T-cell (primary cell): ENCODE results near the gene DPYD. TPM values are rescaled to one million over a fixed set of nuclear protein-coding genes. Genes with fewer than 3 reads are reported as not detected.

Experiments used
- ATAC-seq, 4 experiments: fragments of 200-7000 bp in 3 of 4; fragments of 150-1000 bp in 1 of 4; cut with Tn5 transposase; replicated peaks in 1 of 4; 1 replicate in 3 of 4; 2 replicates in 1 of 4; pipeline ENCODE4 v1.10.0; 2021; ENCODE audit warnings: moderate library complexity in 3 of 4, mild to moderate bottlenecking in 2 of 4, moderate number of reproducible peaks in 1 of 4
- CTCF ChIA-PET, 2 donors: fragments of 300-600 bp; sonication (Branson Sonifier 250); formaldehyde crosslinking; loops; one replicate each; lab custom pipeline; 2022; ENCODE audit warnings: antibody characterized with exemption in 2 of 2; lab: Charles Lee
- POLR2A ChIA-PET, 2 donors: fragments of 300-600 bp; sonication (Branson Sonifier 250); formaldehyde crosslinking; loops; one replicate each; lab custom pipeline; 2022; ENCODE audit warnings: antibody characterized with exemption in 2 of 2; lab: Charles Lee
- DNase-seq, 35 experiments: peaks; one replicate each; pipeline versions ENCODE4 v3.0.0 to v3.0.0-alpha.2; 2013 to 2023
- H3K27ac ChIP-seq: one replicate; pipeline ENCODE4 v1.5.1; 2013; ENCODE audit warnings: low read length
- H3K27me3 ChIP-seq, 2 experiments: replicated peaks in 1 of 2; 1 replicate in 1 of 2; 2 replicates in 1 of 2; pipeline versions ENCODE4 v1.6.1 to v1.7.0; 2013; ENCODE audit warnings: low read length in 1 of 2, mixed read lengths in 1 of 2; ENCODE audit not compliant: control insufficient read depth in 2 of 2, insufficient read depth in 2 of 2; ENCODE audit errors: extremely low read depth in 1 of 2
- H3K36me3 ChIP-seq, 2 donors: 1 replicate in 1 of 2; 2 replicates in 1 of 2; pipeline versions ENCODE4 v1.6.1 to v1.7.0; 2013; ENCODE audit warnings: low read length in 1 of 2; ENCODE audit not compliant: control insufficient read depth in 2 of 2, insufficient read depth in 1 of 2; ENCODE audit errors: extremely low read depth in 1 of 2
- H3K4me1 ChIP-seq, 2 experiments: 1 replicate in 1 of 2; 2 replicates in 1 of 2; pipeline versions ENCODE4 v1.6.1 to v1.7.0; 2013; ENCODE audit warnings: low read length in 2 of 2, mixed read lengths in 1 of 2; ENCODE audit not compliant: insufficient read depth in 2 of 2, control insufficient read depth in 1 of 2; ENCODE audit errors: extremely low read depth in 1 of 2
- H3K4me3 ChIP-seq, 2 donors: 1 replicate in 1 of 2; 2 replicates in 1 of 2; pipeline versions ENCODE4 v1.5.1 to v1.7.0; 2013; ENCODE audit warnings: mild to moderate bottlenecking in 2 of 2, low read length in 1 of 2, moderate library complexity in 1 of 2; ENCODE audit not compliant: control insufficient read depth in 1 of 2; ENCODE audit errors: extremely low read depth in 1 of 2
- H3K9me3 ChIP-seq: 2 replicates; pipeline ENCODE4 v1.7.0; 2013
- H3K27ac Mint-ChIP-seq, 2 donors: one replicate each; pipeline ENCODE4 v1.8.0; 2020 to 2021; ENCODE audit warnings: mild to moderate bottlenecking in 2 of 2, mixed read lengths in 2 of 2
- H3K27me3 Mint-ChIP-seq, 2 donors: one replicate each; pipeline ENCODE4 v1.8.0; 2021 to 2022; ENCODE audit warnings: mixed read lengths in 2 of 2
- H3K36me3 Mint-ChIP-seq: one replicate; pipeline ENCODE4 v1.8.0; 2021; ENCODE audit warnings: mixed read lengths
- H3K4me1 Mint-ChIP-seq, 3 donors: one replicate each; pipeline ENCODE4 v1.8.0; 2020 to 2022; ENCODE audit warnings: mixed read lengths in 3 of 3, mild to moderate bottlenecking in 1 of 3
- H3K4me3 Mint-ChIP-seq, 3 donors: one replicate each; pipeline ENCODE4 v1.8.0; 2020 to 2022; ENCODE audit warnings: mild to moderate bottlenecking in 3 of 3, mixed read lengths in 3 of 3, moderate library complexity in 3 of 3
- H3K9me3 Mint-ChIP-seq, 3 donors: one replicate each; pipeline ENCODE4 v1.8.0; 2020 to 2022; ENCODE audit warnings: mixed read lengths in 3 of 3
- WGBS: methylation state at CpG from one replicate; pipeline ENCODE4 v1.1.5; 2013; ENCODE audit warnings: missing lambda C conversion rate; ENCODE audit not compliant: insufficient coverage; 5-methylcytosine and 5-hydroxymethylcytosine counted together
- total RNA-seq, 35 experiments: library from RNA in 6 of 35; stranded (reverse) in 6 of 35; fragments of 120-200 nt in 1 of 35; gene quantifications; one replicate each; pipeline versions ENCODE4 v1.2.1 to v1.2.4 and lab custom pipeline; 2013 to 2026

Gene DPYD
- total RNA-seq, 5 donors from 2014 or later (not counting 1 experiment from before 2014, with no cell fraction given), result 39.1 to 74.1 (median 47.8) TPM

DNA sequence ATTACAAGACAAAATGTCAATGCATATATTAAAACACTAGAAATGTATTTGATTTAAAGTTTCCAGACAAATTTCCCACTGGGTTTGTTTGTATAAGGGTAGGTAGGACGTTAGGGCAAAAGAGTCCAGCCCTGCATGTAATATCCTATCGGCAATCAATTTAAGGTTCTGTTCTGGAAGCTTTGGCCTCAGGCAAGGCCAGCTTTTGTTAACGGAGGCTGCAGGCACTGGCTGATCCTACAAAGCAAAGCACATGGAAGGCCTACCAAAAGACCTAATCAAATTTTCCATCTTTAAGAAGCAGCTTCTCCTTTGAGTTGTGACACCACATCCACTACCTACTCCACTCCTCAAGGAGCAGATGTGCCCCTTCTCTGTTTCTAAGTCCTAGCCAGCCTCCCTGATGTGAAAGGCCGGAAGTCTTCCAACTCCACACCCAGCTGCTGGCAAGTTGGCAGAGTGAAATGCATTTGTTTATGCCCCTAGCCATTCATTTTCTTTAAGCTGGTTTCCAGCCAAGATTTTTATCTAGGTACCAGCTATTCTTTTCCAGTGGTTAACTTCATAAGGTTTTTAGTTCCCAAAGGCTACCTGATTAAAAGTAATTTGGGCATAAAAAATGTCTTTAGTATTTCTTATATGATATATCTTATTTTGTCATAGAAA is 746.7 kb downstream of the DPYD start:
- no peaks in the 10 kb centered on the region for H3K4me1 Mint-ChIP-seq
- no peak overlapping the region for H3K4me3 ChIP-seq
- no peak for ATAC-seq

DNA sequence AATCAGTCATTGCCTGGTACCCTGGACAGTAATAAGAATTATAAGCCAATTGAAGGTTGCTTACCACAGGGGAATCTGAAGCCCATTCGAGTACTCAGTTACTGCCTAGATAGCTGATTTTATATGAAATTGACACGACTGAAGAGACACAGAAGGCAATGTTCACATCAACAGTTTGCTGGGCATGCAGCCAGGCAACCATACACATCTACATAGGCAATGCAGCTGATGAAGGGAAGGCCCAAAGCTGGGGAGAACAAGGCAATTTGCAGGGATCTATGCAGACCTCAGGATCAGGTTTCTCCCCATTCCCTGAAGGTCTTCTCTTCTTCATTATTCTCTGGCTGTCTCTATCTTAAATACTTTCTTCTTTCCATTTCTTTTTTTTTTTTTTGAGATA is 750.5 kb downstream of the DPYD start:
- Histone ChIP-seq H3K27ac (no peak overlapping the region), H3K36me3 (no peaks in the 10 kb centered on the region), H3K4me3 (no peak overlapping the region), H3K4me1 (no peaks in the 10 kb centered on the region), H3K27me3 (no peaks in the 10 kb centered on the region), H3K9me3 (no peaks in the 10 kb centered on the region)
- ATAC-seq (no peak), DNase-seq (no peak)
- Mint-ChIP-seq H3K4me1 (no peaks in the 10 kb centered on the region), H3K27ac (no peak overlapping the region), H3K4me3 (no peak overlapping the region), H3K36me3 (peaks cover 48% of the 10 kb centered on the region), H3K9me3 (peaks cover 0 to 2% (median 0%) of the 10 kb centered on the region in 3 donors), H3K27me3 (no peaks in the 10 kb centered on the region)
- 81% methylated on average over 2 of the region's 2 CpGs for WGBS
- ChIA-PET CTCF (no interaction called here), POLR2A (no interaction called here)

More for the DNA sequence above, 746.7 kb downstream of the DPYD start:
- peaks cover 40% of the 10 kb centered on the region for H3K36me3 Mint-ChIP-seq
- no peak overlapping the region for H3K4me3 Mint-ChIP-seq
- 89% methylated on average over 3 of the region's 4 CpGs for WGBS
- no peaks in the 10 kb centered on the region for H3K9me3 Mint-ChIP-seq
- Histone ChIP-seq H3K27me3 (no peaks in the 10 kb centered on the region), H3K4me1 (no peaks in the 10 kb centered on the region), H3K36me3 (peaks cover 0 to 2% of the 10 kb centered on the region in 2 donors), H3K27ac (no peak overlapping the region), H3K9me3 (no peaks in the 10 kb centered on the region)
- no peaks in the 10 kb centered on the region for H3K27me3 Mint-ChIP-seq
- ChIA-PET CTCF (no interaction called here), POLR2A (no interaction called here)
- DNase-seq, result no peak
- no peak overlapping the region for H3K27ac Mint-ChIP-seq

DNA sequence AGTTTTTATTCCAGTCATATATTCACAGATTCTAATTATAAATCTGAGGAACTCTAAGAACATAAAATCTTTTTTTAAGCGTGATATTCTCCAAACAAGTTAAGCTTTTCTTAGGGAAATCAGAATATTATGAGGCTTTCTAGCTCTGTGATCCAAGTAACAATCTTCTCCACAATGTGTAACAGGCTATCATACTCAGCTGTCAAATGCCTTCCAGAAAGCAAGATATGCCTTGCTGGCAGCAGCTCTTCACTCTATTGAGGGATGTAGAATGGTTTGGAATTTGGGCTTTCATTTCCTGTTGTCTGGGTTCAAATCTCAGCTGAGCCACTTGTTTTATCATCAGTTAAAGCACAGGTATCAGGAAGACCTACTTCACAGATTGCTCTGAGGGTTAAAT is 752.8 kb downstream of the DPYD start:
- Histone ChIP-seq H3K4me1 (no peaks in the 10 kb centered on the region), H3K27me3 (no peaks in the 10 kb centered on the region), H3K27ac (no peak overlapping the region), H3K9me3 (no peaks in the 10 kb centered on the region), H3K36me3 (no peaks in the 10 kb centered on the region), H3K4me3 (no peak overlapping the region)
- DNase-seq (no peak), ATAC-seq (no peak)
- Mint-ChIP-seq H3K4me3 (no peak overlapping the region), H3K27ac (no peak overlapping the region), H3K36me3 (peaks cover 60% of the 10 kb centered on the region), H3K9me3 (peaks cover 8 to 16% (median 9%) of the 10 kb centered on the region in 3 donors), H3K27me3 (no peaks in the 10 kb centered on the region), H3K4me1 (peaks cover 0 to 5% (median 0%) of the 10 kb centered on the region in 3 donors)
- no CpG with 5 or more reads among the region's 1 CpG for WGBS
- CTCF ChIA-PET, result no interaction called here
- POLR2A ChIA-PET, result no interaction called here

DNA sequence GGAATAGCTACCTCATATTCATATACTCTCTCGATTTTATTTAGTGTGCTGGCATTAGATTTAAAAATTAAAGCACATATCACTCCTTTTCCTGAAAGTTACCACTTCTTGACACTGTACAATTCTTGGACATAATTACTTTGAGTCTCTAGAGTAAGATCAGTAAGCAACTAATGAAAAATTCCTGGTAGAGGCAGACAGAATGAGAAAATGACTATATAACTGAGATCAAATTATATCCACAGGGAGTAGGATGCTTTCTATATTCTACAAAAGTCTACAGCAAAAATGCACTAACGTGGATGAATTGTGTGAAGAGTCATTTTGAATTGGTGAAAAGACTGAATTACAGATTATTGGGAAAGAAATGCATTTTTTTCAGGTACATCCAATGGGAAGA is 753.6 kb downstream of the DPYD start:
- H3K27ac ChIP-seq, result no peak overlapping the region
- no peaks in the 10 kb centered on the region for H3K4me1 ChIP-seq
- Mint-ChIP-seq H3K27me3 (no peaks in the 10 kb centered on the region), H3K4me1 (peaks cover 0 to 5% (median 0%) of the 10 kb centered on the region in 3 donors), H3K4me3 (no peak overlapping the region), H3K36me3 (peaks cover 55% of the 10 kb centered on the region), H3K27ac (no peak overlapping the region), H3K9me3 (peaks cover 8 to 16% (median 9%) of the 10 kb centered on the region in 3 donors)
- H3K36me3 ChIP-seq, result no peaks in the 10 kb centered on the region
- no CpG with 5 or more reads among the region's 2 CpGs for WGBS
- H3K9me3 ChIP-seq, result no peaks in the 10 kb centered on the region
- no peak for DNase-seq
- no peaks in the 10 kb centered on the region for H3K27me3 ChIP-seq
- CTCF ChIA-PET, result no interaction called here
- ATAC-seq, result no peak
- H3K4me3 ChIP-seq, result no peak overlapping the region
- POLR2A ChIA-PET, result no interaction called here

DNA sequence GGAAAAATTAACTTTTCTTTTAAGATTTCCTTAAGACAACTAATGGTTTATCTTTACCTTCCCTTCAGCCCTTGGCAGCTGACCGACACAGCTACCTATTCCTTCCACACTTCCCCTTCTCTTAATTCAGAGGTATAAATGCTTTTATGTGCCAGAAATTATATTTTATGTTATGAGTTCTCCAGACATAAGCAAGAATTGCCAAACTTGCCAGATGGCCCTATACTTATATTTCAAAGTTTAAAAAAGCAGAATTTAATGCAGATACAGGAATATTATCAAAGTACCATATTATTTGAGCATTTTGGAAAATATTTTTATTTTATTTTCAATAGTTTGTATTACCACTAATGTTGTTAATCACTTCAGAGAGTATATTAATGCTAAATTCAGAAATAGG is 754.2 kb downstream of the DPYD start:
- H3K27ac ChIP-seq, result no peak overlapping the region
- peaks cover 8 to 16% (median 9%) of the 10 kb centered on the region in 3 donors for H3K9me3 Mint-ChIP-seq
- no peak overlapping the region for H3K27ac Mint-ChIP-seq
- no peak overlapping the region for H3K4me3 Mint-ChIP-seq
- H3K27me3 Mint-ChIP-seq, result no peaks in the 10 kb centered on the region
- H3K36me3 ChIP-seq, result no peaks in the 10 kb centered on the region
- H3K4me1 Mint-ChIP-seq, result peaks cover 0 to 5% (median 0%) of the 10 kb centered on the region in 3 donors
- ATAC-seq (no peak), DNase-seq (no peak)
- no peaks in the 10 kb centered on the region for H3K4me1 ChIP-seq
- H3K4me3 ChIP-seq, result no peak overlapping the region
- no peaks in the 10 kb centered on the region for H3K27me3 ChIP-seq
- ChIA-PET POLR2A (no interaction called here), CTCF (interaction anchor here in 1 of 2 donors (0.6 kb wide), 1 partner anchor 625 kb away, joined by 4 read pairs; no protein-coding TSS in a partner anchor)
- H3K36me3 Mint-ChIP-seq, result peaks cover 49% of the 10 kb centered on the region
- no CpG with 5 or more reads among the region's 1 CpG for WGBS
- no peaks in the 10 kb centered on the region for H3K9me3 ChIP-seq

DNA sequence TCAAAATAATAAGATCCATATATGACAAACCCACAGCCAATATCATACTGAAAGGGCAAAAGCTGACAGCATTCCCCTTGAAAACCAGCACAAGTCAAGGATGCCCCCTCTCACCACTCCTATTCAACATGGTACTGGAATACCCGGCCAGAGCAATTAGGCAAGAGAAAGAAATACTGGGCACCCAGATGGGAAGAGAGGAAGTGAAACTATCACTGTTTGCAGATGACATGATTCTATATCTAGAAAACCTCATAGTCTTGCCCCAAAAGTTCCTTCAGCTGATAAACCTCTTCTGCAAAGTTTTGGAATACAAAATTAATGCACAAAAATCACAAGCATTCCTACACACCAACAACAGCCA is 756.6 kb downstream of the DPYD start:
- Mint-ChIP-seq H3K36me3 (peaks cover 44% of the 10 kb centered on the region), H3K4me3 (no peak overlapping the region), H3K27ac (no peak overlapping the region), H3K27me3 (no peaks in the 10 kb centered on the region), H3K9me3 (peaks cover 8 to 16% (median 9%) of the 10 kb centered on the region in 3 donors), H3K4me1 (peaks cover 0 to 5% (median 0%) of the 10 kb centered on the region in 3 donors)
- DNase-seq, result no peak
- CTCF ChIA-PET, result no interaction called here
- ATAC-seq, result no peak
- Histone ChIP-seq H3K36me3 (no peaks in the 10 kb centered on the region), H3K9me3 (no peaks in the 10 kb centered on the region), H3K4me1 (no peaks in the 10 kb centered on the region), H3K4me3 (no peak overlapping the region), H3K27ac (no peak overlapping the region), H3K27me3 (no peaks in the 10 kb centered on the region)
- POLR2A ChIA-PET, result no interaction called here
- no CpG with 5 or more reads among the region's 1 CpG for WGBS
